ENCODE data around the gene NT5C3B.

Gene NT5C3B

DNA sequence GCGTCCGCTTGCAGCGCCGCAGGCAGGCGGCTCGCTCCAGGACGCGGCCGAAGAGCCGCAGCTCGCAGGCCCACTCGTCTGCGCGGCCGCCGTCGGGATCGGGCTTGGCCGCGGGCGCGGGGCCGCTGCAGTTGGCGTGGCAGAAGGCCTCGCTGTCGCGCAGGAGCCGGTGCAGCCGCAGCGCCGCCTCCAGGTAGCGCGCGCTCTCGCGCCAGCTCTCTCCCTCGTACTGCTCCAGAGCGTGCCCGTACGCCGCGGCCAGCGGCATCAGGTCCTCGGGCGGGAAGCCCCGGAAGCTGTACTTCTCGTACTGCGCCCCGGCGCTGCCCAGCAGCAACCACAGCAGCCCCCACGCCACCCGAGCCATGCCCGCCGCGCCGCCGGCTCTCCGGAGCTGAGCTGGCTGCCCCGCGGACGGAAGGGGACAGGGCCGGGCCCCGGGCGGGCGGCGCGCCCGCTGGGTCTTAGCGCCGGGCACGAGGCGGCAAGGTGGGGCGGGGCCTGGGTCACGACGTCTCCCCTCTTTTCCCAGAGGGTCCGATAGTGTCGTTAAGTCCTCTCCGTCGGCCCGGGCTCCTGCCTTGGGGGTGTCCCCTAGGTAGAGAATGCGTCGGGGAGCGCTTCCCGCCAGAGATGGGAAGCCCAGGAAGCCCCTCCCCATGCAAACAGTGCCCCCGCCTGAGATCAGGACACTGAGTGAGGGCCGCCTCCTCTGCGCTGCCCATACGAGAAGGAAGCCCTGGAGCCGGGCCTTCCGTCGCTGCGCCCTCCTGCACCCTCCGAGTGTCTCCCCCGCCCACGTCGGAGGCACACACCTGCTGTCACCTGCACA is 24.3 kb downstream of the NT5C3B start, which contains the start of gene P3H4:
Gene P3H4 (minus strand): TSS at position 401 of the 832 bp plus-strand sequence. CDS start 34 bp downstream, at position 367.
- in situ Hi-C loops (cut with HindIII; ENCODE audit: low sequenced_read_pairs), result no loop called here

DNA sequence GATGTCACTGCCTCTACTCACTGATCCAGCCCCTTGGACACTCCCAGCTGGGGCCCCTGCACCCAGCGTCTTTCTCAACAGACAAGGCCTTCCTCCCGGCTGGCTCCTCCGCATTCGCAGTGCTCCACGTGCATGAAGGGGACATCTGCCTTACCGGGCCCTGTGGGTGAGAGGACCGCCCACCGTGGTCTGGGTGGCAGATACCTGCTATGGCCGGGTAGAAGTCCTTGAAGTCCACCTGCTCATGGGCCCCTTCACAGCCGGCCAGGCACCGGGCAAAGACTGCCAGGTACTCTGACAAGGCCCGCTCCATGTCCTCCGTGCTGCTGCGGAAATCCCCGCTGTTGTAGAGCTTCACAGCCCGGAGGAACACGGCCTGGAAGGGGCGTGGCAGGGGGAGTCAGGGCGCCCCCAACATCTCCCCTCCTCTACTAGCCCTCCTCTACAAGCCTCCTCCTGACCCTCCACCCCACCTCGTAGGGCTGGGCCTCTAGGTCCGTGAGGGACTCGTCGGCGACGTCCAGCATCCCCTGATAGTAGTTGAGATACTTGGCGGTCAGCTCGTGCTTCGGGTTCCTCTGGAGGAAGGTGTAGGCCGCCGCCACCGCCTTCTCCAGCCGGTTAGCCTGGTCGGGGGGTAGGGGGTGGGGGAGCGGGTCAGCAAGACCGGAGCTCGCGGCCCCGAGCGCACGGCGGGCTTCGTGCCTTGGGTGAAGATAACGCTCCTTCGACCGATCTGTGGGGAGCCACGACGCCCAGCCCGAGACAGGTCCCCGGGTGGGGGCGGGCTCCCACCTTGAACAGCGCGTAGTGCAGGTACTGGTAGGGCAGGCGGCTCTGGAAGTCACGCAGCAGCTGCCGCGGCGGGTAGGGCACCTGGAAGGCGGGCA is 25.1 kb downstream of the NT5C3B start:
- in situ Hi-C loops (cut with HindIII; ENCODE audit: low sequenced_read_pairs), result no loop called here

DNA sequence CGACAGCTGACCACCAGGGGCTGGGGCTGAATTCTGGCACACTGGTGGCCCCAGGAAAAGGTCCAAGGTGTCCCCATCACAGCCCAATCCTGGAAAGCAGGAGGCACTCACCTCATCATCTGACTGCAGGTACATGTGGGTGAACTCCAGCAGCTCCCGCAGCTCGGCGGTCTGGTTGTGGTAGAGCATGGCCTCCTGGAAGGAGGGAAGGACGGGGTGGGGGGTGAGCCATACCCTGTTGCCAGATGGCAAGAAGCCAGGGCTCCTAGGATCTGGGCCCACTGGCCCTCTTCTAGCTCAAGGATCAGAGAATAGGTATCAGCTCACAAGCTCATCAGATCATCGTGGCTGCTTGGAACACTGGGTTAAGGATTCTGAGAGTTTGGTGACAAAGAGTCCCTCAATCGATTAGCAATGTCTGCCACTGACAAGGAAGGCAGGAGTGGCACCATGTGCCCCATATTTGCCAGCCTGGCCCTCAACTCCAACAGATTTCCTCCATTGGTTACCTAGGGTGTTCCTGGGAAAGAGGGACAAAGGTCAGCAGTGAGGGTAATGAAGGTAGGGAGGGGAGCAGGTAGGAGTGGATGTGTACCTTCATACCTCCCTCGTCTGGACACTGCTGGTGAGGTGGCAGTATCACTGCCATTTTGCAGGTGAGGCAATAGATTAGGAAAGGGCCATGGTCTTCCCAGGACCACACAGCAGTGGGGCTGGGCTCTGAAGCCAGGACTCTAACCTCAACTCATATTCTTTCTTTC is 29.2 kb downstream of the NT5C3B start:
- in situ Hi-C loops (cut with HindIII; ENCODE audit: low sequenced_read_pairs), result loop anchor here (10.0 kb wide), 1 partner anchor 82 kb away; no protein-coding TSS in a partner anchor

DNA sequence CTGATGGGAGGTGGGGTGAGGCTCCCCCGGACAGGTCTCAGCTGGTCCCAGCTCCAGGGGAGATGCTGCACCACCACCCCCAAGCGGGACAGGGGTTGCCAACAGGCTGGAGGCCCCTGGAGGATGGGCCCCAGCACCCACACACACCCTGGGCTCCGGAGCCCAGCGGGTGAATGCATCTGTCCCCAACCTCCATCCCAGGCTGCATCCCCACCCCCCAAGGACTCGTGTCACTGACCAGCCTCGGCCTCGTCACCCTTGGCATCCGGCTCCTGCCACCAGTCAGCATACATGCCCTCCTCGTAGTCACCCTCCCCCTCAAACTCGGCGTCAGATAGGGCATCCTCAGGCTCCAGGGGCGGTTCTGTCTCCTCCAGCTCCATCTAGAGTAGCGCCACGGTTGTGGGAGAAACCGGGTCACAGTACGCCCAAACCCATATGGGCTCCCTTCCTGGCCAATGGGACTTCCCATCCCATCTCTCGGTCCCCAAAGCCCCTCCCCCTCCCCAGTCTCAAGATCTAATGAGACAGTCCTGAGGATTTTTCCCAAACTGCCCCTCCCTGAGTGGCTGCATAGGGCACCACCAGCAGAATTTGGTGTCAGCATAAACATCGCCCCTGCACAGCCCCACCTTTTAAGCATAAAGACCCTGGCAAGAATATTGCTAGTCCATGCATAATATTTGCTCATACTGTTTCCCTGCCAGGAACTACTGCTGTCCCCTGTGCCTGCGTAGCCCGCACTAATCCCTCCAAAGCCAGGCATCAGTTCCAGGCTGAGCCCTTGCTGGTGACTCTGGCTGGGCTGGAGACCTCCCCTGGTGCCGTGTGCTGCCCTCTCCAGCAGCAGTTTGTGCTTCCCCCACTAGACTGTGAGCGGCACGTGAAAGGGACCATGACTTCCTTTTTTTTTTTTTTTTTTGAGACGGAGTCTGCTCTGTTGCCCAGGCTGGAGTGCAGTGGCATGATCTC is 32.7 kb downstream of the NT5C3B start:
- in situ Hi-C loops (cut with HindIII; ENCODE audit: low sequenced_read_pairs), result loop anchor here (10.0 kb wide), 1 partner anchor 79 kb away; no protein-coding TSS in a partner anchor

DNA sequence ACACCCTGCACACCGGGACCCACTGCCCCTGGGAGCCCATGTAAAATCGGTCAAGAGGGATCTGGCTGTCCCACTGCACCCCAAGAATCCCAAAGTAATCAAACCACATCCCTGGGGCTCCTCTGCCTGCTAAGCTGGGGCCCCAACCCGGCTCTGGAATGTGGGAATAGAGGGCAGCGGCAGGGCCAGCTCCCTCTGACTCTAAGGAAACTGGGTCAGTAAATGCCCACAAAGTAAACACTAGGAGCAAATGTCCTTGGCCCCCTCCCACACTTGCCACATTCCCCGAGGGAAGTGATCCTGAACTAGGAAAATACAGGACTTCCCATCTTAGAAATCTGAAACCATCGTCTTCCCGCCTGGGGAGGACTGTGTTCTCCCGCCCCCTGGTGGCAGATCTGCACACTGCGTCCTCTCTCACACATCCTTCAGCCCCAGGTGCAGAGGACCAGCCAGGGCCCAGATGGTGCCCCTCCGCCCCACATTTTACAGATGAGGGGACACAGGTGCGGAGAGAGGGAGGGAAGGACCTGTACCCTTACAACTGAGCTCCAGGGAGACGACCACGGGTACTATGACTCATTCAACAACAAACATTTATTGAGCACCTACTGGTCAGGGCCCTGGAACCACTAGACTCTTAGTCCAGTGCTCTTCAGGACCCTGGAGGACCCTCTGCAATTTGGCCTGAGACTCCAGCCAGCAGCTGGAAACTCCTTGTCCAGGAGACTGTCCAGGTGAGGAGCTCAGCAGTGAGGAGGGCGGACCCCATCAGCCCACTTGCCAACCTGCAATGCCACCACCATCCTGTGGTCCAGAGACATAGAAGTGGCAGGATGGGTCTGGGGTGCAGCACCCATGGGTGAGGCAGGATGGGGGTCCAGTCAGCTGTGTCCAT is 34.4 kb downstream of the NT5C3B start:
- in situ Hi-C loops (cut with HindIII; ENCODE audit: low sequenced_read_pairs), result loop anchor here (10.0 kb wide), 1 partner anchor 77 kb away; no protein-coding TSS in a partner anchor

DNA sequence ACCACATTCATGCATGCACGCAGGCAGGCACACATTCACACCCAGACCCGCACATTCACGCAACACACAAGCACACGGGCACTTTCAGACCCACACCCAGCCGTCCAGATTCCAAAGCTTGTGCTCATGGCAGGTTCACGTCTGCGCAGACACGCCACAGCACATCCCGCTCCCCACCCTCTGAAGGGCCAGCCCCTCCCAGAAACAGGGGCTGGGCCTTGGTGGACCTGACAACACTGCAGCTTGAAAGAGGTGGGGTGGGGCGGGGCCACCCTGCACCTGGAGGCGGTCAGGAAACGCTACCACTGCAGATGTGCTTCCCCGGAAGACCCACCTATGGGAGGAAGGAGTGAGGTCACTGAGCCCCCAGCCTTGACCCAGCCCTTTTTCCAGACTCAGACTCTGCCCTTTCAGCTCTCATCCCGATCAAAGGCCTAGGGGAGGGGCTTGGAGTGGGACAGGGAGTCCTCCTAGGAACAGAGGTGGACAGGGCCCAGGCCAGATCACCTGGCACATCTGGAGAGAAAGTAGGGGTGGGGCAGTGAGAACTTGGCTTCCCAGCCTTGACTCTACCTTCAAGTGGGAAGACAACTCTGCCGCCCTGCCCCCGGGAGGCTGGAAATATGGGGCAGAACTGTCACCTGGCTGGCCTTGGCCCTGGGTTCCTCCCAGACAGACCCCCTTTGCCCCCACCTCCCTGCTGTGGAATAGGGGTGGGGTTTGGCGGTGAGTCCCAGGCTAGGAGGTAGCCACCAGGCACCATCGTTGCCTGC is 35.2 kb downstream of the NT5C3B start:
- in situ Hi-C loops (cut with HindIII; ENCODE audit: low sequenced_read_pairs), result loop anchor here (10.0 kb wide), 1 partner anchor 76 kb away; no protein-coding TSS in a partner anchor

DNA sequence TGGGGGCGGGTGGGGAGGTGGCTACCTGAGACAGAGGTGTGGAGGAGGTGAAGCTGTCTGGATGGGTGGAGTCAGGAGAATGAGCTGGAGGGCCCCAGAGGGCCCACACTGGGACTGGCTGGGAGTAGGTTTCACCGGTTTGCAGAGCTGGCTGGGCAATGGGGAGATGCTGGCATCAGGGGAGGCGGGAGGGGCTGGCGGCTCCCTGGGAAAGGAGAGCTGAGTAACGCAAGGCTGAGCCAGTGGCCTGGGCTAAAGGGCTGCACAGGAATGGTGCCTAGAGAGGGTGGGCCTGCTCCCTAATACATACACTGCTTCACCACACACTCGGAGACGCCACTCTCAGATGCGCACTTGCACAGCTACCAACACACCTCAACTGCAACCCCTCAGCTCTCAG is 36.7 kb downstream of the NT5C3B start:
- in situ Hi-C loops (cut with HindIII; ENCODE audit: low sequenced_read_pairs), result no loop called here

DNA sequence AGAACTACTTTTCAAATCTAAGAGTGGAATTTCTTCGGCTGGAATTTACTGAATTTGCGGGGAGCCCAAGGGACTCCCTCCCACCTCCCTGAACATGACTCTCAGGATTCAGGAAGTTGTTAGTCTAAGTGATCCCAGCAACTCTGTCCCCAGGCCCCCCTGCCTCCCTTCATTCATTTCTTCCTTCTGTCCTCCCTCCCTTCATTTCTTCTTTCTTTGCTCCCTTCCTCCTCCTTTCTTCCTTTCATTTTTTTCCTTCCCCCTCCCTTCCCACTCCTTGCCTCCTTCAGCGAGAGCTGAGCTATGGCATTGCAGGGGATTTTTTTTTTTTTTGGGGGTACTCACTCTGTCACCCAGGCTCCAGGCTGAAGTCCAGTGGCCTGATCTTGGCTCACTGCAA is 38.7 kb downstream of the NT5C3B start:
- in situ Hi-C loops (cut with HindIII; ENCODE audit: low sequenced_read_pairs), result no loop called here

DNA sequence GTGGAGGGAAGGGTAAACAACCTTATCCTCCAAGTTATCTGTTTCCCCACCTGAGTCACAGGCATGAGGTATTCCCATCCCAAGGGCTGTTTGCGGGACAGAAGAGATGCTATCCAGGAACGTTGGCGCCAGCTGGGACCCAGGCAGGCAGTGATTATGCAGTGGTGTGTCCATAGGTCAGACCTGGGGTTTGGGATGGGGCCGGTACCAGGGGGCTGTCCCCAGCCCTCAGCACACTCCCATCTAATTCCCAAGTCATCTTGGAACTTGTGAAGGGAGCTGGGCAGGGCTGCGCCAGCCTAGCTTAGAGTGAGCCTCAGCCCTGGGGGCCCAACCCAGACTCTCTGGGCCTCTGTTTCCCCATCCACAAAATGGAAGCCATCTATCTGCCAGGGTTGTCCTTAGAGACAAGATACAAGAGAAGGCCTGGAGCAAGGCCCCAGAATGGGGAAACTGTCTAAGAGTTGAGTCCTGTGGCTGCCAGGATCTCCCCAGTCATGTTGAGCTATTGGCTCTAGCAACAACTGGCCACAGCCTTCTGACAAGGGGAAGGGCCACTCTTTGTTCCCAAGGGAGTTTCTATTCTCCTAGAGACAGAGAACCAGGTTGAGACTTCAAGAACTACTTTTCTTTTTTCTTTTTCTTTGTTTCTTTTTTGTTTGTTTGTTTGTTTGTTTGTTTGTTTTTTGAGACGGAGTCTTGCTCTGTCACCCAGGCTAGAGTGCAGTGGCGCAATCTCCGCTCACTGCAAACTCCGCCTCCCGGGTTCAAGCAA is 39.7 kb downstream of the NT5C3B start:
- in situ Hi-C loops (cut with HindIII; ENCODE audit: low sequenced_read_pairs), result no loop called here

DNA sequence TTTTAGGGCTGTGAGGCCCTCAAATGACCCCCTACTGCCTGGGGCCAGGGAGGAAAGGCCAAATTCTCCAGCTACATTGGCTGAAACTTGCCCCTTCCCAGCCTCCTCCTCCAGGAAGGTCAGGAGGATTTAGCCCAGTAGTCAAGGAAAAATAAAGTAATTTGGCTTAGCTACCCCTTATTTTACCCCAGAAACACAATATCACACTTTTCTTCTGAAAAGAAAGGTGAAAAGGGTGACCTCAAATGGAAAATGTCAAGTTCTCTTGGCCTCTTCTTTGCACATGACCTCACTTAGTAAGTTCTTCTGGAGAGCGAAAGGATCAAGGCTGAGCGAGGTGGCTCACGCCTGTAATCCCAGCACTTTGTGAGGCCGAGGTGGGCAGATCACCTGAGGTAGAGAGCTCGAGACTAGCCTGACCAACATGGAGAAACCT is 41.5 kb downstream of the NT5C3B start:
- in situ Hi-C loops (cut with HindIII; ENCODE audit: low sequenced_read_pairs), result no loop called here

DNA sequence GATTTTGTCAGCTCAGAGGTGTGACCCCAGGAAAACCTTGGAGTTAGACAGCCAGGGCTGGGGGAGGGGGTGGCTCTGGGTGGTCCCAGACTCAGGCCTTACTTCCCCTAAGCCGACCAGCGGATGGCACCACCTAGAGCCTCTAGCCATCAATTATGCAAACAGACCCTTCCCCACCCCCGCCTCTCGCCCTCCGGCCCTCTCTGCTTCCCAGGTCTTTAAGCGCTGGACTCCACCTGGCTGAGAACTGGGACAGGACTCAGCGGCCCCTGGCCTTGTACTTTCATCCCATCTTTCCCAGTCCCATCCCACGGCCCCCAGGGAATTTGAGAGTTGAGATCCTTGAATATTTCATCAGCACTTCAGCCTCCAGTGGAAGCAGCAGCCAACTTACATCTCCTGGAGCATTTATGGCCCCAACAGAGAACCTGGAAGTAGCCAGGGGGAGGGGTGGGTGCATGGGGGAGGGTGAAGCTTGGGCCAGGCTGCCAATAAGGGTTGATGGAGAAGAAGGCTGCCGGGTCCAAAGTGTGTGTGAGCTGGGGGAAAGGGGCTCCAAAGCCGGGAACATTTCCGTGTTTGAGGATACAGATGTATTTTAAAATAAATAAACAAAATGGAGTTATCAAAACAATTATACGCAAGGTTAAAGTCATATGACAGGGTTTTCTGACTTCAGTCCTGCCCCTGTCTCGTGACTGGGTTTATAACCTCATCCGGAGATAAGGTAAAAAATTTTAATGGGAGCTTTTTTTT is 42.1 kb downstream of the NT5C3B start:
- in situ Hi-C loops (cut with HindIII; ENCODE audit: low sequenced_read_pairs), result no loop called here

DNA sequence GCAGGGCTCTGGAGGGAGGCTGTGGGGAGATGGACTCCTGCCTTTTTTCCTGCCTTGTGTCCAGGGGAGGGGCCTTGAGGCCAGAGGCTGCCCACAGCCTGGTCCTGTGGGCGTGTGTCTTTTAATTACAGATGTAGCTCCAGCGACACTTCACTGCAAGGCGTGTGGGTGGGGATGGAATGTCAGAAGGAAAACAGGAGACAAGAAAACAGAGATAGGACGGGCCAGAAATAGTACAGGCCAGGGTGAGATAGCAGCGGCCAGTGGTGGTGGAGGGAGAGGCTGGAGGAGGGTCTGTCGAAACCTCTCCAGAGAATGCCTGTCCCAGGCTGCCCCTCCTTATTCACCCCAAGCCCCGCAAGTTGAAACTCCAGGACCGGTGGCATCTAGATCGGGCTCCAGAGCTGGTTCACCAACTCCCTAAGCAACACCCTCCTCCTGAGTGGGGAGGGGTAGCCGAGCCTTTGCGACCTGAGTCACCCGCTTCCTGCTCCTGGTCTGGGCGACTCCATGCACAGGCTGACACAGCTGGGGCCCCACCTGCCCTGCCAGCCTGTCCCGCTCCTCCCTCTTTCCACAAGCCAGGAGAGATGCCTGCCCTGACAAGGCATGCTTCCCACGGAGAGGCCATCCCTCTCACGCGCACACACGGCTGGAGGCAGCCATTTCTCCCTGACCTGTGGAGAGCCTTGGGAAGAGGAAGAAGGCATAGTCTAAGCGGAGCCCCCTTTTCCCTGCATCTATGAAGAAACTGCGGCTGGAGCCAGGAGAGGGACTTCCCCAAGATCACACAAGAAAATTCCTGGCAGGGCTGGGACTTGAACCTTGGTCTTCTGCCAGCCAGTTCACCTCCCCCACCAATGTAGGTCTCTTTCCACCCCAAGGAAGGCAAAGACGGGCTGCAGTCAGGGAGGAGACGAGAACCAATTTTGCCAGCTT is 42.9 kb downstream of the NT5C3B start:
- in situ Hi-C loops (cut with HindIII; ENCODE audit: low sequenced_read_pairs), result no loop called here

DNA sequence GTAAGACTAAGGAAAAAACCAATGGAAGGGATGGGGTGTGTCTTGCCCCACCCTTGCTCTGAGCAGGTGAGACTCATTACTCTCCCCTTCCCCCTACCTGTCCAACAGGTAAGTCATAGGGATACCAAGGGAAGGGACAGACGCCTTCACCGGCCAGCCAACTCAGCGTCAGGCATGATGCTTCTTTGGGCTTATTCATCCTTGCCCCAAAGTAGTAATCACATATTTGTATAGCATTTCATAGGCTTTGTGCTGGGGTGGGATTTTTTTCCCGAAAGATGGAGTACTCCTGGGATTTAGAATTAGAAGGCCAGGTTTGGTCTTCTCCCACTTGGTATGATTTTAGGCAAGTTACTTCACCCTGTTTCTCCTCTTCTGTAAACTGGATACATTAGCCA is 49.0 kb downstream of the NT5C3B start:
- in situ Hi-C loops (cut with HindIII; ENCODE audit: low sequenced_read_pairs), result no loop called here

DNA sequence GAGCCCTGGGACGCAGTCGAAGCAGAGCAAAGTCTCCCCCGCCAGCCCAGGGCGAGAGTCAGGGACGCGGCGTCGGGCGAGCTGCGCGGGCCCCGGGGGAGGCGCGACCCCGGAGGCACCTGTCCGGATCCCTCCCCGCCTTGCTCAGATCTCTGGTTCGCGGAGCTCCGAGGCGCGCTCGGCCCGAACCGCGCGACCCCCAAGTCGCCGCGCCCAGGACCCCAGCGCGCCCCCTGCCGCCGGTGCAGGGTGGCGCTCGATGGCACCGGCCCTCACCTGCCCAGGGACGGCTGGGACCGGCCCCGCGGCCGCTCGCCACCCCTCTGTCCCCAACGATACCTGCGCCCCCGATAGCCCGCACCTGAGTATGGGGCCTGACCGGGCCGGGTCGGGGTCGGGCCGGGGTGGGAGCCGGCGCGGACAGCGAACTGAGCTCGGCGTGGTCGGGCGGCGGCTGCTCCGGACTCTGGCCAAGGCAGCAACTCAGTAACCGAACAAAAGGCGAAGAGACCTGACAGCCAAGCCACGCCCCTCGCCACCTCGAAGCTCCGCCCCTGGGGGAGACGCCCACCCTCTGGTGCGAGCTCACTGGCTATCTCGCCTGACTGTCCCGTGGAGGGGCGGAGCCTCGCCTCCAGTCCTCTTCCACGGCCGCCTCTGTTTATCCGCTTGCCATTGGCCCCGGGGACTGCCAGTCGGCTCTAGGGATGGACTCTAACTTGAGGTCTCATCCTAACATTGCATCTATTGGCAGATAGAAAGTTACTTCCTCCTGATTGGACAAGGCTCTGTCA is 49.6 kb downstream of the NT5C3B start, which contains the start of gene JUP:
Gene JUP (minus strand): TSS at position 485 of the 794 bp plus-strand sequence. CDS start 14,857 bp downstream, outside the sequence.
- in situ Hi-C loops (cut with HindIII; ENCODE audit: low sequenced_read_pairs), result no loop called here

Measured in DLD1 (cell line).